Tibial nerve (tissue), 4 donors: ENCODE measurements around the gene FDXR. TPM values are rescaled to one million over a fixed set of nuclear protein-coding genes. Genes with fewer than 3 reads are reported as not detected.
"Not testable (repeated sequence)": the region's sequence is repeated elsewhere in the genome, so short reads cannot be mapped to it uniquely, and the experiment has no call there.

Experiments
- DNase-seq, 2 donors: peaks; one replicate each; pipeline ENCODE4 v3.0.0-alpha.2; 2019; ENCODE audit warnings: low spot score in 2 of 2
- H3K27ac ChIP-seq, 4 donors: fragments of 200-600 bp; sonication (generic) in 3 of 4; one replicate each; pipeline ENCODE4 v1.5.1; 2017 to 2019; ENCODE audit warnings: mild to moderate bottlenecking in 1 of 4
- H3K27me3 ChIP-seq, 2 donors: fragments of 200-600 bp; sonication (generic) in 1 of 2; one replicate each; pipeline versions ENCODE4 v1.5.1 to v1.6.0; 2017 to 2019
- H3K36me3 ChIP-seq, 3 donors: fragments of 200-600 bp; sonication (generic); one replicate each; pipeline ENCODE4 v1.5.1; 2018 to 2019
- H3K4me1 ChIP-seq, 4 donors: fragments of 200-600 bp; sonication (generic) in 3 of 4; one replicate each; pipeline ENCODE4 v1.5.1; 2017 to 2019
- H3K4me3 ChIP-seq, 4 donors: fragments of 200-600 bp; sonication (generic) in 3 of 4; one replicate each; pipeline ENCODE4 v1.5.1; 2017 to 2019; ENCODE audit warnings: mild to moderate bottlenecking in 1 of 4, moderate library complexity in 1 of 4
- H3K9me3 ChIP-seq, 4 donors: fragments of 200-600 bp; sonication (generic) in 3 of 4; one replicate each; pipeline ENCODE4 v1.5.1; 2017 to 2019
- EP300 ChIP-seq, 2 donors: sonication (generic); formaldehyde crosslinking; IDR thresholded peaks; one replicate each; pipeline ENCODE4 v1.6.1; 2017; ENCODE audit warnings: antibody characterized with exemption in 2 of 2, mild to moderate bottlenecking in 1 of 2
- POLR2A ChIP-seq, 2 donors: fragments of 450-650 bp; IDR thresholded peaks; one replicate each; pipeline ENCODE4 v1.6.1; 2017; ENCODE audit warnings: antibody characterized with exemption in 2 of 2, mild to moderate bottlenecking in 2 of 2, moderate library complexity in 2 of 2
- WGBS, 2 donors: methylation state at CpG; one replicate each; pipeline ENCODE4 v1.1.5; 2018; 5-methylcytosine and 5-hydroxymethylcytosine counted together
- total RNA-seq, 4 donors: library from RNA; depleted of rRNA; stranded (reverse); fragments of >200 nt; gene quantifications; one replicate each; pipeline ENCODE4 v1.1.0, GENCODE V29; 2016
- TF ChIP-seq, protein P1 (sequence below), 5 experiments: fragments of 200-600 bp in 3 of 5; fragments of 450-650 bp in 2 of 5; sonication (generic) in 3 of 5; IDR thresholded peaks; one replicate each; pipeline ENCODE4 v1.5.1; 2016 to 2019; ENCODE audit warnings: antibody characterized with exemption in 5 of 5, mild to moderate bottlenecking in 3 of 5, moderate library complexity in 2 of 5

FDXR gene
- total RNA-seq, 4 donors from 2014 or later, result 3.9 to 12.1 (median 8.8) TPM

DNA sequence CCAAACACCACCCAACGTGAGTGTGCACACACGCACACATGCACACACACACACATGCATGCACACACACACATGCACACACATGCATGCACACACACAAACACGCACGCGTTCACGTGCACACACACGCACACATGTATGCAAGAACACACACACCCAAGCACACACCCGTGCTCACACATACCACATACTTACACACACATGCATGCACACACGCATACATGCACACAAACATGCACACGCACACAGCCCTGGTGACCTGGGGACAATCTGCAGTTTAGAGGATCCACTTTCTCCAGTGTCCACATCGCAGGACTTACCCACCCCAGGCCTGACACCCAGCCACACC lies 44.0 kb upstream of the FDXR start:
- Histone ChIP-seq H3K27ac (no peak overlapping the region), H3K27me3 (peaks cover 0 to 65% of the 10 kb centered on the region in 2 donors), H3K36me3 (no peaks in the 10 kb centered on the region), H3K4me1 (peaks cover 0 to 21% (median 3%) of the 10 kb centered on the region in 4 donors), H3K4me3 (no peak overlapping the region), H3K9me3 (no peaks in the 10 kb centered on the region)
- WGBS, 2 donors, result 91% methylated on average over 11 of the region's 11 CpGs
- no peak for DNase-seq
- no peak for TF ChIP-seq POLR2A (IDR thresholded peaks at IDR 0.05)
- TF ChIP-seq, protein P1, sequence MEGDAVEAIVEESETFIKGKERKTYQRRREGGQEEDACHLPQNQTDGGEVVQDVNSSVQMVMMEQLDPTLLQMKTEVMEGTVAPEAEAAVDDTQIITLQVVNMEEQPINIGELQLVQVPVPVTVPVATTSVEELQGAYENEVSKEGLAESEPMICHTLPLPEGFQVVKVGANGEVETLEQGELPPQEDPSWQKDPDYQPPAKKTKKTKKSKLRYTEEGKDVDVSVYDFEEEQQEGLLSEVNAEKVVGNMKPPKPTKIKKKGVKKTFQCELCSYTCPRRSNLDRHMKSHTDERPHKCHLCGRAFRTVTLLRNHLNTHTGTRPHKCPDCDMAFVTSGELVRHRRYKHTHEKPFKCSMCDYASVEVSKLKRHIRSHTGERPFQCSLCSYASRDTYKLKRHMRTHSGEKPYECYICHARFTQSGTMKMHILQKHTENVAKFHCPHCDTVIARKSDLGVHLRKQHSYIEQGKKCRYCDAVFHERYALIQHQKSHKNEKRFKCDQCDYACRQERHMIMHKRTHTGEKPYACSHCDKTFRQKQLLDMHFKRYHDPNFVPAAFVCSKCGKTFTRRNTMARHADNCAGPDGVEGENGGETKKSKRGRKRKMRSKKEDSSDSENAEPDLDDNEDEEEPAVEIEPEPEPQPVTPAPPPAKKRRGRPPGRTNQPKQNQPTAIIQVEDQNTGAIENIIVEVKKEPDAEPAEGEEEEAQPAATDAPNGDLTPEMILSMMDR (IDR thresholded peaks at IDR 0.05), result no peak
- TF ChIP-seq EP300 (IDR thresholded peaks at IDR 0.05), result no peak

DNA sequence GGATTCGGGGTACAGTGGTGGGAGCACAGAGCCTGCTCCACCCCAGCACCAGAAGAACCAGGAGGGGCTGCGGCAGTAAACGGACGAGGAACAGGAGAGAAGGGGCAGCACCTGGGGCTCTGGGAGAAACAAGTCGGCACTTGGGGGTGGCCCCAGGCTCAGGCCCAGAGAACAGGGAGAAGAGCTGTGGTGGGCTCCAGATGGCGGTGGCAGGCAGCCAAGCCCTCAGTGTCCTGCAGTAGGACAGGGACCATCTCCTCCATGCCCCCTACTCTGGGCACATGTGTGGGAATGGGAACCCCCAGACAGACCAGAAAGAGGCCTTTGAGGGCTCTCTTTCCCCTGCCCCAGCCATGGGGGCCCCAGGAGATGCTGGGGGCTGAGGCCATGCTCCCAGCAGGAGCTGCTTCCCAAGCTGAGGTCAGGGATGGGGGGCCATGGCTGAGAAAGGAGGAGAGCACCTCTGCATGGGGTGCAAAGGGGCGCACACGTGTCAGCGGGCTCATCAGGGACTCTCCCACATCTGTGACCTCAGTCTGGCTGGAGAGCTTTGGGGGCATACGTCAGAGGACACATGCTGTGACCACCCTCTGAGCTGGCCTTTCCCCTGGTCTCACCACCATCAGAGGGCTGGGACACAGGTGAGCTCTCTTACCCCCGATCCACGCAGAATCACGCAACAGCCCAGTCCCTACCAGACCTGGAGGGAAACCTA lies 43.5 kb upstream of the FDXR start:
- no peak for DNase-seq
- WGBS, 2 donors, result 82 to 84% methylated on average over 13 of the region's 13 CpGs
- Histone ChIP-seq H3K27ac (no peak overlapping the region), H3K27me3 (peaks cover 0 to 59% of the 10 kb centered on the region in 2 donors), H3K4me1 (peaks cover 0 to 15% (median 2%) of the 10 kb centered on the region in 4 donors), H3K36me3 (no peaks in the 10 kb centered on the region), H3K4me3 (no peak overlapping the region), H3K9me3 (no peaks in the 10 kb centered on the region)
- no peak for TF ChIP-seq POLR2A (IDR thresholded peaks at IDR 0.05)
- TF ChIP-seq, protein P1 (IDR thresholded peaks at IDR 0.05), result no peak
- no peak for TF ChIP-seq EP300 (IDR thresholded peaks at IDR 0.05)

DNA sequence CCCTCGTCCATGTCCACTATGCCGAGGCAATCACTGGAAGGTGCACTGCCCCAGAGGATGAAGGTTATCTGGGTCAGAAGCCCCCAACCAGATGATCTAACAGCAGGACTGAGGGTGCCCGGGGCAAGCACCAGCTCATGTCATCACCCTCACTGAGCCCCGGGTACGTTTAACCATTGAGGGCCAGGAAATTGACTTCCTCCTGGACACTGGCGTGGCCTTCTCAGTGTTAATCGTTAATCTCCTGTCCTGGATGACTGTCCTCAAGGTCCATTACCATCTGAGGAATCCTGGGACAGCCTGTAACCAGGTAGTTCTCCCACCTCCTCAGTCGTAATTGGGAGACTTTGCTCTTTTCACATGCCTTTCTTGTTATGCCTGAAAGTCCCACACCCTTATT lies 38.6 kb upstream of the FDXR start:
- H3K4me3 ChIP-seq, DNase-seq, H3K27ac ChIP-seq, H3K4me1 ChIP-seq, H3K9me3 ChIP-seq, H3K36me3 ChIP-seq: not testable (repeated sequence)
- WGBS, 2 donors, result 67 to 71% methylated on average over 8 of the region's 8 CpGs
- H3K27me3 ChIP-seq, result peaks cover 0 to 15% of the 10 kb centered on the region in 2 donors

DNA sequence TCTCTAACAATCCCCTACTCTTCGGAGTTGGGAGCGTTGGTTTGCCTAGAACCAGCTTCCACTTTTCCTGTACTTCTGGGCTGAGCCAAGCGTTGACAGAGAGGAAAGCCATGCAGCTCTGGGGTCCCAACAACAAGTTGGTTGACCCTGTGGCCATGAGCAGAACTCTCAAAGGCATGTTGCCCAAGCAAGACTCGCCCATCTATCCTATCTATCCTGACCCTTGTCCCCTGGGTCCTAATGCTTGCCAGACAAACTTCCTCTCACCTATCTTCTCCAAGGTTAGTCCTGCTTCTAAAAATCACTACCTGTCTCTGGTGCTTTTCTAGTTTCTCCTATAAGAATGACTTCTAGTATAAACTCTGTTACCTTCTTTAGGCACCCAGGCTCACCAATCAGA lies 36.3 kb upstream of the FDXR start:
- WGBS, 2 donors, result 67 to 69% methylated on average over 4 of the region's 4 CpGs
- H3K4me1 ChIP-seq, H3K9me3 ChIP-seq, H3K36me3 ChIP-seq, DNase-seq, H3K4me3 ChIP-seq, H3K27ac ChIP-seq: not testable (repeated sequence)
- peaks cover 0 to 11% of the 10 kb centered on the region in 2 donors for H3K27me3 ChIP-seq

DNA sequence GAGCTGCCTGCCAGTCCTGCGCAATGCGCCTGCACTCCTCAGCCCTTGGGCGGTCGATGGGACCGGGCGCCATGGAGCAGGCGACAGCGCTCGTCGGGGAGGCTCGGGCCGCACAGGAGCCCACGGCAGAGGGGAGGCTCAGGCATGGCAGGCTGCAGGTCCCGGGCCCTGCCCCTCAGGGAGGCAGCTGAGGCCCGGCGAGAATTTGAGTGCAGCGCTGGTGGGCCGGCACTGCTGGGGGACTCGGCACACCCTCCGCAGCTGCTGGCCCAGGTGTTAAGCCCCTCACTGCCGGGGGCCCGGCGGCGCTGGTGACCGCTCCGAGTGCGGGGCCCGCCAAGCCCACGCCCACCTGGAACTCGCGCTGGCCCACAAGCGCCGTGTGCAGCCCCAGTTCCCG lies 34.2 kb upstream of the FDXR start:
- 91 to 95% methylated on average over 15 to 33 of the region's 34 CpGs for WGBS, 2 donors
- Histone ChIP-seq H3K9me3 (no peaks in the 10 kb centered on the region), H3K27me3 (peaks cover 0 to 28% of the 10 kb centered on the region in 2 donors), H3K36me3 (no peaks in the 10 kb centered on the region), H3K4me3 (no peak overlapping the region), H3K4me1 (no peaks in the 10 kb centered on the region), H3K27ac (no peak overlapping the region)
- TF ChIP-seq POLR2A (IDR thresholded peaks at IDR 0.05) (no peak), EP300 (IDR thresholded peaks at IDR 0.05) (no peak)
- TF ChIP-seq, protein P1 (IDR thresholded peaks at IDR 0.05), result no peak
- no peak for DNase-seq

DNA sequence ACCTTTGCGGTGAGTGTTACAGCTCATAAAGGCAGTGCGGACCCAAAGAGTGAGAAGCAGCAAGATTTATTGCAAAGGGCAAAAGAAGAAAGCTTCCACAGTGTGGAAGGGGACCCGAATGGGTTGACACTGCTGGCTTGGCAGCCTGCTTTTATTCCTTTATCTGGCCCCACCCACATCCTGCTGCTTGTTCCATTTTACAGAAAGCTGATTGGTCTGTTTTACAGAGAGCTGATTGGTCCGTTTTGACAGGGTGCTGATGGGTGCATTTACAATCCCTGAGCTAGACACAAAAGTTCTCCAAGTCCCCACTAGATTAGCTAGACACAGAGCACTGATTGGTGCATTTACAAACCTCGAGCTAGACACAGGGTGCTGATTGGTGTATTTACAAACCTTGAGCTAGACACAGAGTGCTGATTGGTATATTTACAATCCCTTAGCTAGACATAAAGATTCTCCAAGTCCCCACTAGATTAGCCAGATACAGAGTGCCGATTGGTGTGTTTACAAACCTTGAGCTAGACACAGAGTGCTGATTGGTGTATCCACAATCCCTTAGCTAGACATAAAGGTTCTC lies 33.5 kb upstream of the FDXR start:
- not testable (repeated sequence) for H3K4me3 ChIP-seq
- WGBS, 2 donors, result 65 to 68% methylated on average over 6 of the region's 6 CpGs

More for the DNA sequence above, 33.5 kb upstream of the FDXR start:
- H3K9me3 ChIP-seq, H3K4me1 ChIP-seq, H3K27ac ChIP-seq, DNase-seq, H3K36me3 ChIP-seq: not testable (repeated sequence)
- peaks cover 0 to 28% of the 10 kb centered on the region in 2 donors for H3K27me3 ChIP-seq
